HEK293 (cell line): ENCODE data around the gene KRT78.

Experiments
- GLIS2 ChIP-seq: fragments of 450-650 bp; formaldehyde crosslinking; IDR thresholded peaks from 2 replicates; pipeline ENCODE4 v1.5.1; 2016; ENCODE audit warnings: missing biosample characterization, missing genetic modification characterization
- HOXD13 ChIP-seq: sonication (generic); formaldehyde crosslinking; IDR thresholded peaks from 2 replicates; pipeline ENCODE4 v1.8.0; 2022; ENCODE audit warnings: missing genetic modification reagents, borderline replicate concordance
- SETDB1 ChIP-seq: IDR thresholded peaks from one replicate; pipeline ENCODE4 v1.6.1; 2017; ENCODE audit warnings: mild to moderate bottlenecking, low read length, moderate library complexity, mixed read lengths; ENCODE audit not compliant: insufficient read length
- ZFHX2 ChIP-seq: fragments of 450-650 bp; formaldehyde crosslinking; conservative IDR thresholded peaks from 2 replicates; pipeline ENCODE4 v1.5.1; 2016; ENCODE audit warnings: missing biosample characterization, missing genetic modification characterization
- ZNF175 ChIP-seq: fragments of 450-650 bp; formaldehyde crosslinking; IDR thresholded peaks from 2 replicates; pipeline ENCODE4 v1.5.1; 2016; ENCODE audit warnings: missing biosample characterization, missing genetic modification characterization
- ZNF202 ChIP-seq: fragments of 450-650 bp; formaldehyde crosslinking; IDR thresholded peaks from 2 replicates; pipeline ENCODE4 v1.5.1; 2016; ENCODE audit warnings: missing biosample characterization, missing genetic modification characterization, borderline replicate concordance
- ZNF426 ChIP-seq: fragments of 450-650 bp; formaldehyde crosslinking; IDR thresholded peaks from 2 replicates; pipeline ENCODE4 v1.5.1; 2017; ENCODE audit warnings: missing biosample characterization, missing genetic modification characterization, mild to moderate bottlenecking, inconsistent platforms, moderate library complexity
- ZNF549 ChIP-seq: fragments of 450-650 bp; IDR thresholded peaks from 2 replicates; pipeline ENCODE4 v1.5.1; 2018; ENCODE audit warnings: missing biosample characterization, missing genetic modification characterization, mild to moderate bottlenecking, inconsistent platforms, moderate library complexity
- ZNF560 ChIP-seq: fragments of 450-650 bp; formaldehyde crosslinking; IDR thresholded peaks from 2 replicates; pipeline ENCODE4 v1.5.1; 2017; ENCODE audit warnings: missing biosample characterization, missing genetic modification characterization, borderline replicate concordance
- ZNF571 ChIP-seq: fragments of 450-650 bp; formaldehyde crosslinking; IDR thresholded peaks from 2 replicates; pipeline ENCODE4 v1.5.0; 2017; ENCODE audit warnings: missing biosample characterization, missing genetic modification characterization
- ZNF626 ChIP-seq: fragments of 450-650 bp; sonication (Bioruptor Pico); formaldehyde crosslinking; IDR thresholded peaks from 2 replicates; pipeline ENCODE4 v1.5.1; 2018; ENCODE audit warnings: missing biosample characterization, missing genetic modification characterization, inconsistent platforms
- ZNF664 ChIP-seq: fragments of 450-650 bp; formaldehyde crosslinking; IDR thresholded peaks from 2 replicates; pipeline ENCODE4 v1.5.1; 2016; ENCODE audit warnings: missing biosample characterization, missing genetic modification characterization
- ZNF670 ChIP-seq: fragments of 450-650 bp; formaldehyde crosslinking; IDR thresholded peaks from 2 replicates; pipeline ENCODE4 v1.5.1; 2016; ENCODE audit warnings: missing biosample characterization, missing genetic modification characterization, low read depth
- ZNF707 ChIP-seq: fragments of 450-650 bp; formaldehyde crosslinking; IDR thresholded peaks from 2 replicates; pipeline ENCODE4 v1.5.1; 2016; ENCODE audit warnings: missing biosample characterization, missing genetic modification characterization
- ZSCAN30 ChIP-seq: fragments of 450-650 bp; IDR thresholded peaks from 2 replicates; pipeline ENCODE4 v1.5.1; 2018; ENCODE audit warnings: missing biosample characterization, mild to moderate bottlenecking, missing genetic modification characterization, moderate library complexity
- TF ChIP-seq, protein P1 (sequence below): fragments of 450-650 bp; formaldehyde crosslinking; IDR thresholded peaks from 2 replicates; pipeline ENCODE4 v1.5.1; 2016; ENCODE audit warnings: missing biosample characterization, missing genetic modification characterization
- TF ChIP-seq, protein P2 (sequence below): fragments of 450-650 bp; formaldehyde crosslinking; IDR thresholded peaks from 2 replicates; pipeline ENCODE4 v1.5.1; 2016; ENCODE audit warnings: missing biosample characterization, missing genetic modification characterization
- TF ChIP-seq, protein P3 (sequence below): fragments of 450-650 bp; formaldehyde crosslinking; optimal IDR thresholded peaks from 2 replicates; pipeline ENCODE3; 2016; ENCODE audit warnings: missing biosample characterization, mild to moderate bottlenecking, missing genetic modification characterization
- TF ChIP-seq, protein P4 (sequence below): fragments of 450-650 bp; formaldehyde crosslinking; IDR thresholded peaks from 2 replicates; pipeline ENCODE4 v1.5.1; 2016; ENCODE audit warnings: missing biosample characterization, missing genetic modification characterization
- TF ChIP-seq, protein P5 (sequence below): fragments of 450-650 bp; formaldehyde crosslinking; IDR thresholded peaks from 2 replicates; pipeline ENCODE4 v1.5.1; 2017; ENCODE audit warnings: missing biosample characterization, missing genetic modification characterization

KRT78 gene

DNA sequence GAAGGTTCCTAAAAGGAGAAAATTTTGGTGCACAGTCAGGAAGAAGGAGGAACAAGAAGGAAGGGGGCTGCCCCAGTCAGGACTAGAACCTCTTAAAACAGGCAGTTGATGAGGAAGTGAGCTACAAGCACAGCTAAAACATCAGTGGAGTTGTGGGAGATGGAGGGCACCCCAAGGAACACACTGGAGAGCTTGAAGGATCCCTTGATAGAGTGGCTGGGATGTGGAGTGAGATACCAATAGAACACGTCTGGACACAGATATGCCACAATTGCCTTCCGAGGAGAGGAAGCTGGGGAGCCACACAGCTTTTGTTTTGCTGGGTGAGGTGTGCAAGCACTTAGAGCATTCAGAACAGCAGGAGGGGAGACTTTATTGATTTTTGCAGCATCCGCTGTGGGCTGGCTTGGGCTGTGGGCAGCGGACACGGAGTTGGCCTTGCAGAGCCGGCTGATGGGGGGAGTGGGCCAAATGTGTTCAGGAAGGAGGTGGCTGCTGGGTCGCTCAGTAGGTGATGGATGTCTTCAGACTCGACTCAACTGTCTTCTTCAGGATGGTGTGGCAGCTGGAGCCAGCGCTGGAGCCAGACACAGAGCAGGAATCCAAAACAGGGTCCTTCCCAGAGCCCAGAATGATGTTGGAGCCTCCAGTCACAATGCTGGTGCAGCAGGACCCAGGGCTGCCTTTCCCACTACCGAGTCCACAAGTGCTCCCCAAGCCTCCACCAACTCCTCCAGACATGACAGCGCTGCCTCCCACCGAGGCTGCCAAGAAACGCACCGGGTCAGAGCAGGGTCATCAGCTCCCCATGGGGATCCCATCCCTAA lies 10.0 kb downstream of the KRT78 start (continued):
- TF ChIP-seq ZNF175 (tag by site-specific recombination) (no peak), ZNF549 (tag by site-specific recombination) (no peak), ZNF571 (tag by site-specific recombination) (no peak), ZFHX2 (tag by site-specific recombination) (peak; percentile 80), ZNF670 (tag by site-specific recombination) (no peak), ZSCAN30 (tag by site-specific recombination) (no peak), ZNF202 (no peak), ZNF707 (tag by site-specific recombination) (no peak), ZNF626 (tag by site-specific recombination) (no peak), ZNF426 (tag by site-specific recombination) (no peak), ZNF664 (tag by site-specific recombination) (no peak), GLIS2 (no peak), HOXD13 (CRISPR knock-in tag) (no peak), SETDB1 (no peak), ZNF560 (tag by site-specific recombination) (no peak)
- TF ChIP-seq, protein P1, sequence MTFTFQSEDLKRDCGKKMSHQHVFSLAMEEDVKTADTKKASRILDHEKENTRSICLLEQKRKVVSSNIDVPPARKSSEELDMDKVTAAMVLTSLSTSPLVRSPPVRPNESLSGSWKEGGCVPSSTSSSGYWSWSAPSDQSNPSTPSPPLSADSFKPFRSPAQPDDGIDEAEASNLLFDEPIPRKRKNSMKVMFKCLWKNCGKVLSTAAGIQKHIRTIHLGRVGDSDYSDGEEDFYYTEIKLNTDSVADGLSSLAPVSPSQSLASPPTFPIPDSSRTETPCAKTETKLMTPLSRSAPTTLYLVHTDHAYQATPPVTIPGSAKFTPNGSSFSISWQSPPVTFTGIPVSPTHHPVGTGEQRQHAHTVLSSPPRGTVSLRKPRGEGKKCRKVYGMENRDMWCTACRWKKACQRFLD = no peak
- TF ChIP-seq, protein P2, sequence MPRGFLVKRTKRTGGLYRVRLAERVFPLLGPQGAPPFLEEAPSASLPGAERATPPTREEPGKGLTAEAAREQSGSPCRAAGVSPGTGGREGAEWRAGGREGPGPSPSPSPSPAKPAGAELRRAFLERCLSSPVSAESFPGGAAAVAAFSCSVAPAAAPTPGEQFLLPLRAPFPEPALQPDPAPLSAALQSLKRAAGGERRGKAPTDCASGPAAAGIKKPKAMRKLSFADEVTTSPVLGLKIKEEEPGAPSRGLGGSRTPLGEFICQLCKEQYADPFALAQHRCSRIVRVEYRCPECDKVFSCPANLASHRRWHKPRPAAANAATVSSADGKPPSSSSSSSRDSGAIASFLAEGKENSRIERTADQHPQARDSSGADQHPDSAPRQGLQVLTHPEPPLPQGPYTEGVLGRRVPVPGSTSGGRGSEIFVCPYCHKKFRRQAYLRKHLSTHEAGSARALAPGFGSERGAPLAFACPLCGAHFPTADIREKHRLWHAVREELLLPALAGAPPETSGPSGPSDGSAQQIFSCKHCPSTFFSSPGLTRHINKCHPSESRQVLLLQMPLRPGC = no peak
- TF ChIP-seq, protein P3, sequence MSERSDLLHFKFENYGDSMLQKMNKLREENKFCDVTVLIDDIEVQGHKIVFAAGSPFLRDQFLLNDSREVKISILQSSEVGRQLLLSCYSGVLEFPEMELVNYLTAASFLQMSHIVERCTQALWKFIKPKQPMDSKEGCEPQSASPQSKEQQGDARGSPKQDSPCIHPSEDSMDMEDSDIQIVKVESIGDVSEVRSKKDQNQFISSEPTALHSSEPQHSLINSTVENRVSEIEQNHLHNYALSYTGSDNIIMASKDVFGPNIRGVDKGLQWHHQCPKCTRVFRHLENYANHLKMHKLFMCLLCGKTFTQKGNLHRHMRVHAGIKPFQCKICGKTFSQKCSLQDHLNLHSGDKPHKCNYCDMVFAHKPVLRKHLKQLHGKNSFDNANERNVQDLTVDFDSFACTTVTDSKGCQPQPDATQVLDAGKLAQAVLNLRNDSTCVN (tag by site-specific recombination) = no peak
- TF ChIP-seq, protein P4, sequence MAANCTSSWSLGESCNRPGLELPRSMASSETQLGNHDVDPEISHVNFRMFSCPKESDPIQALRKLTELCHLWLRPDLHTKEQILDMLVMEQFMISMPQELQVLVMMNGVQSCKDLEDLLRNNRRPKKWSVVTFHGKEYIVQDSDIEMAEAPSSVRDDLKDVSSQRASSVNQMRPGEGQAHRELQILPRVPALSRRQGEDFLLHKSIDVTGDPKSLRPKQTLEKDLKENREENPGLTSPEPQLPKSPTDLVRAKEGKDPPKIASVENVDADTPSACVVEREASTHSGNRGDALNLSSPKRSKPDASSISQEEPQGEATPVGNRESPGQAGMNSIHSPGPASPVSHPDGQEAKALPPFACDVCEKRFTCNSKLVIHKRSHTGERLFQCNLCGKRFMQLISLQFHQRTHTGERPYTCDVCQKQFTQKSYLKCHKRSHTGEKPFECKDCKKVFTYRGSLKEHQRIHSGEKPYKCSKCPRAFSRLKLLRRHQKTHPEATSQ = no peak
- TF ChIP-seq, protein P5, sequence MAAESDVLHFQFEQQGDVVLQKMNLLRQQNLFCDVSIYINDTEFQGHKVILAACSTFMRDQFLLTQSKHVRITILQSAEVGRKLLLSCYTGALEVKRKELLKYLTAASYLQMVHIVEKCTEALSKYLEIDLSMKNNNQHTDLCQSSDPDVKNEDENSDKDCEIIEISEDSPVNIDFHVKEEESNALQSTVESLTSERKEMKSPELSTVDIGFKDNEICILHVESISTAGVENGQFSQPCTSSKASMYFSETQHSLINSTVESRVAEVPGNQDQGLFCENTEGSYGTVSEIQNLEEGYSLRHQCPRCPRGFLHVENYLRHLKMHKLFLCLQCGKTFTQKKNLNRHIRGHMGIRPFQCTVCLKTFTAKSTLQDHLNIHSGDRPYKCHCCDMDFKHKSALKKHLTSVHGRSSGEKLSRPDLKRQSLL (tag by site-specific recombination) = peak; percentile 61; the same call in 1 of the 2 replicates
